T-cell (primary cell): ENCODE results near the gene CELSR3. TPM values are rescaled to one million over a fixed set of nuclear protein-coding genes. Genes with fewer than 3 reads are reported as not detected.

Experiments
- ATAC-seq, 4 experiments: fragments of 200-7000 bp in 3 of 4; fragments of 150-1000 bp in 1 of 4; cut with Tn5 transposase; replicated peaks in 1 of 4; 1 replicate in 3 of 4; 2 replicates in 1 of 4; pipeline ENCODE4 v1.10.0; 2021; ENCODE audit warnings: moderate library complexity in 3 of 4, mild to moderate bottlenecking in 2 of 4, moderate number of reproducible peaks in 1 of 4
- CTCF ChIA-PET, 2 donors: fragments of 300-600 bp; sonication (Branson Sonifier 250); formaldehyde crosslinking; loops; one replicate each; lab custom pipeline; 2022; ENCODE audit warnings: antibody characterized with exemption in 2 of 2; lab: Charles Lee
- POLR2A ChIA-PET, 2 donors: fragments of 300-600 bp; sonication (Branson Sonifier 250); formaldehyde crosslinking; loops; one replicate each; lab custom pipeline; 2022; ENCODE audit warnings: antibody characterized with exemption in 2 of 2; lab: Charles Lee
- DNase-seq, 35 experiments: peaks; one replicate each; pipeline versions ENCODE4 v3.0.0 to v3.0.0-alpha.2; 2013 to 2023
- H3K27ac ChIP-seq: one replicate; pipeline ENCODE4 v1.5.1; 2013; ENCODE audit warnings: low read length
- H3K27me3 ChIP-seq, 2 experiments: replicated peaks in 1 of 2; 1 replicate in 1 of 2; 2 replicates in 1 of 2; pipeline versions ENCODE4 v1.6.1 to v1.7.0; 2013; ENCODE audit warnings: low read length in 1 of 2, mixed read lengths in 1 of 2; ENCODE audit not compliant: control insufficient read depth in 2 of 2, insufficient read depth in 2 of 2; ENCODE audit errors: extremely low read depth in 1 of 2
- H3K36me3 ChIP-seq, 2 donors: 1 replicate in 1 of 2; 2 replicates in 1 of 2; pipeline versions ENCODE4 v1.6.1 to v1.7.0; 2013; ENCODE audit warnings: low read length in 1 of 2; ENCODE audit not compliant: control insufficient read depth in 2 of 2, insufficient read depth in 1 of 2; ENCODE audit errors: extremely low read depth in 1 of 2
- H3K4me1 ChIP-seq, 2 experiments: 1 replicate in 1 of 2; 2 replicates in 1 of 2; pipeline versions ENCODE4 v1.6.1 to v1.7.0; 2013; ENCODE audit warnings: low read length in 2 of 2, mixed read lengths in 1 of 2; ENCODE audit not compliant: insufficient read depth in 2 of 2, control insufficient read depth in 1 of 2; ENCODE audit errors: extremely low read depth in 1 of 2
- H3K4me3 ChIP-seq, 2 donors: 1 replicate in 1 of 2; 2 replicates in 1 of 2; pipeline versions ENCODE4 v1.5.1 to v1.7.0; 2013; ENCODE audit warnings: mild to moderate bottlenecking in 2 of 2, low read length in 1 of 2, moderate library complexity in 1 of 2; ENCODE audit not compliant: control insufficient read depth in 1 of 2; ENCODE audit errors: extremely low read depth in 1 of 2
- H3K9me3 ChIP-seq: 2 replicates; pipeline ENCODE4 v1.7.0; 2013
- H3K27ac Mint-ChIP-seq, 2 donors: one replicate each; pipeline ENCODE4 v1.8.0; 2020 to 2021; ENCODE audit warnings: mild to moderate bottlenecking in 2 of 2, mixed read lengths in 2 of 2
- H3K27me3 Mint-ChIP-seq, 2 donors: one replicate each; pipeline ENCODE4 v1.8.0; 2021 to 2022; ENCODE audit warnings: mixed read lengths in 2 of 2
- H3K36me3 Mint-ChIP-seq: one replicate; pipeline ENCODE4 v1.8.0; 2021; ENCODE audit warnings: mixed read lengths
- H3K4me1 Mint-ChIP-seq, 3 donors: one replicate each; pipeline ENCODE4 v1.8.0; 2020 to 2022; ENCODE audit warnings: mixed read lengths in 3 of 3, mild to moderate bottlenecking in 1 of 3
- H3K4me3 Mint-ChIP-seq, 3 donors: one replicate each; pipeline ENCODE4 v1.8.0; 2020 to 2022; ENCODE audit warnings: mild to moderate bottlenecking in 3 of 3, mixed read lengths in 3 of 3, moderate library complexity in 3 of 3
- H3K9me3 Mint-ChIP-seq, 3 donors: one replicate each; pipeline ENCODE4 v1.8.0; 2020 to 2022; ENCODE audit warnings: mixed read lengths in 3 of 3
- WGBS: methylation state at CpG from one replicate; pipeline ENCODE4 v1.1.5; 2013; ENCODE audit warnings: missing lambda C conversion rate; ENCODE audit not compliant: insufficient coverage; 5-methylcytosine and 5-hydroxymethylcytosine counted together
- total RNA-seq, 35 experiments: library from RNA in 6 of 35; stranded (reverse) in 6 of 35; fragments of 120-200 nt in 1 of 35; gene quantifications; one replicate each; pipeline versions ENCODE4 v1.2.1 to v1.2.4 and lab custom pipeline; 2013 to 2026

CELSR3 gene
- total RNA-seq, 5 donors from 2014 or later (not counting 1 experiment from before 2014, with no cell fraction given), result 5.6 to 7.4 (median 6.2) TPM

DNA sequence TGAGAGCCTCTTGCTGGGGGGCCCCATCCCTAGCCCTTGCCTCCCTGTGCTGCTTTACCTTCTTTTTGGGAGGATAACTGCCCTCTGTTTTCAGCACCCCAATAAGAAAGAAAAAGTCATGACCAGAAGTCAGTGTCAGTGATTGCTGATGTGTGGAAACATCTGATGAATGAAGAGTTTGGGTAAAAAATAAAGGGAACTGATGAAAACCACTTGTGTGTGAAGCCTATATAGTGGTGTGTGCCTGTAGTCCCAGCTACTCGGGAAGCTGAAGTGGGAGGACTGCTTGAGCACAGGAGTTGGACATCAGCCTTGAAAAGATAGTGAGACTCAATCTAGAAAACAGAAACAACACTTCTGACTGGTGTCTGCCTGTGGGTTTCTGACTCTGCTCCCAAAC lies 9.8 kb upstream of the CELSR3 start:
- H3K9me3 Mint-ChIP-seq, result no peaks in the 10 kb centered on the region
- Histone ChIP-seq H3K27me3 (no peaks in the 10 kb centered on the region), H3K4me3 (no peak overlapping the region), H3K4me1 (no peaks in the 10 kb centered on the region), H3K36me3 (no peaks in the 10 kb centered on the region), H3K9me3 (no peaks in the 10 kb centered on the region), H3K27ac (no peak overlapping the region)
- peak overlapping the region in 1 of 2 donors; percentile 44 for H3K27ac Mint-ChIP-seq
- peaks cover 11% of the 10 kb centered on the region for H3K36me3 Mint-ChIP-seq
- H3K4me1 Mint-ChIP-seq, result no peaks in the 10 kb centered on the region
- ChIA-PET POLR2A (interaction anchor here in 1 of 2 donors (0.6 kb wide), 1 partner anchor 51 kb away, joined by 4 read pairs; the partner anchor contains the start of gene TMEM89), CTCF (interaction anchor here in 1 of 2 donors (0.7 kb wide), 1 partner anchor 59 kb away, joined by 6 read pairs; no protein-coding TSS in a partner anchor)
- no peak for DNase-seq
- no peak overlapping the region for H3K4me3 Mint-ChIP-seq
- no peaks in the 10 kb centered on the region for H3K27me3 Mint-ChIP-seq
- no CpG with 5 or more reads among the region's 1 CpG for WGBS
- ATAC-seq, result no peak

DNA sequence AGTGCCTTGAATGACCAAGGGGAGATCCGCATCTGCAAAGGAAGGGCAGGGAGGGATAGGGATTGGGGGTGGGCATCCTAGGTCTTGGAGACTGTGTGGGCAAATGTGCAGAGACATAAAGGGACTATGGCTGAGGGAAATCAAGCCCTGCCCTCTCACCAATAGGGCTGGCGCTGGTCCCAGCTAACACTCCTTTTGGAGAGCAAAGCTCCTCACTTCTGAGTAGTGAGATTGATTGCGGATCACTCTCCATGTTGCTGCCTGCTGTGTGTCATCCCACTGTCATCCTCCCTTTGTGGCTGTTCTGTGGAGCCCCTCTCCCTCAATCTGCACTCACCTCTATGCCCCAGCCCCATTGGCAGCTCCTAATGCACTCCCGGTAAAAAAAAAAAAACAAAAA lies 2.2 kb upstream of the CELSR3 start:
- DNase-seq, result no peak
- peaks cover 0 to 47% of the 10 kb centered on the region in 2 experiments for H3K27me3 ChIP-seq
- ChIA-PET CTCF (interaction anchor here in 1 of 2 donors (0.7 kb wide), 1 partner anchor 49 kb away, joined by 6 read pairs; no protein-coding TSS in a partner anchor), POLR2A (interaction anchor here in 1 of 2 donors (0.5 to 0.6 kb wide), 2 partner anchors 11 to 184 kb away, joined by 3 to 4 read pairs; no protein-coding TSS in a partner anchor)
- no peak overlapping the region for H3K27ac Mint-ChIP-seq
- H3K4me1 Mint-ChIP-seq, result peaks cover 14 to 26% (median 18%) of the 10 kb centered on the region in 3 donors
- no peaks in the 10 kb centered on the region for H3K9me3 ChIP-seq
- H3K4me1 ChIP-seq, result peaks cover 3 to 36% of the 10 kb centered on the region in 2 experiments
- no peak overlapping the region for H3K4me3 ChIP-seq
- H3K36me3 Mint-ChIP-seq, result no peaks in the 10 kb centered on the region
- no peaks in the 10 kb centered on the region for H3K36me3 ChIP-seq
- H3K9me3 Mint-ChIP-seq, result no peaks in the 10 kb centered on the region
- peak overlapping the region in 1 of 3 donors; percentile 20 for H3K4me3 Mint-ChIP-seq
- ATAC-seq, result no peak
- 83% methylated on average over 1 of the region's 4 CpGs for WGBS
- peaks cover 9 to 21% of the 10 kb centered on the region in 2 donors for H3K27me3 Mint-ChIP-seq
- no peak overlapping the region for H3K27ac ChIP-seq

DNA sequence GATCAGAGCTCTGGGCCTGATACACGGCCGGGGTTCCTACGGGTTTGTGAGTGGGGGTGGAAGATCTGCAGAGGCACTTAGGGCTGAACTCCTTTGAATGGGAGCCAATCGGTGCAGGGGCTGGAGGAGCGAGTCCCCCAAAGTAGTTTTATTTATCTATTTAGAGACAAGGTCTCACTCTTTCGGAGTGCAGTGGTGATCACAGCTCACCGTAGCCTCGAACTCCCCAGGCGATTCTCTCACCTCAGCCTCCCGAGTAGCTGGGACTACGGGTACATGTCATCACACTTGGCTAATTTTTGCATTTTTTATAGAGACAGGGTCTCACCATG lies 1.6 kb upstream of the CELSR3 start:
- H3K27me3 ChIP-seq, result peaks cover 2 to 54% of the 10 kb centered on the region in 2 experiments
- no peak overlapping the region for H3K27ac Mint-ChIP-seq
- no peaks in the 10 kb centered on the region for H3K36me3 Mint-ChIP-seq
- H3K9me3 ChIP-seq, result no peaks in the 10 kb centered on the region
- POLR2A ChIA-PET, result interaction anchor here in 1 of 2 donors (0.5 kb wide), 1 partner anchor 11 kb away, joined by 3 read pairs; no protein-coding TSS in a partner anchor
- peaks cover 13 to 22% of the 10 kb centered on the region in 2 donors for H3K27me3 Mint-ChIP-seq
- peaks cover 3 to 36% of the 10 kb centered on the region in 2 experiments for H3K4me1 ChIP-seq
- WGBS, result 88% methylated on average over 6 of the region's 11 CpGs
- peak overlapping the region in 1 of 2 donors; percentile 77 for H3K4me3 ChIP-seq
- no peak for ATAC-seq
- no peak overlapping the region for H3K27ac ChIP-seq
- H3K36me3 ChIP-seq, result no peaks in the 10 kb centered on the region
- H3K4me3 Mint-ChIP-seq, result peak overlapping the region; percentile 68 to 78 (median 78)
- H3K4me1 Mint-ChIP-seq, result peaks cover 14 to 26% (median 18%) of the 10 kb centered on the region in 3 donors
- CTCF ChIA-PET, result no interaction called here
- H3K9me3 Mint-ChIP-seq, result no peaks in the 10 kb centered on the region
- DNase-seq, result no peak

DNA sequence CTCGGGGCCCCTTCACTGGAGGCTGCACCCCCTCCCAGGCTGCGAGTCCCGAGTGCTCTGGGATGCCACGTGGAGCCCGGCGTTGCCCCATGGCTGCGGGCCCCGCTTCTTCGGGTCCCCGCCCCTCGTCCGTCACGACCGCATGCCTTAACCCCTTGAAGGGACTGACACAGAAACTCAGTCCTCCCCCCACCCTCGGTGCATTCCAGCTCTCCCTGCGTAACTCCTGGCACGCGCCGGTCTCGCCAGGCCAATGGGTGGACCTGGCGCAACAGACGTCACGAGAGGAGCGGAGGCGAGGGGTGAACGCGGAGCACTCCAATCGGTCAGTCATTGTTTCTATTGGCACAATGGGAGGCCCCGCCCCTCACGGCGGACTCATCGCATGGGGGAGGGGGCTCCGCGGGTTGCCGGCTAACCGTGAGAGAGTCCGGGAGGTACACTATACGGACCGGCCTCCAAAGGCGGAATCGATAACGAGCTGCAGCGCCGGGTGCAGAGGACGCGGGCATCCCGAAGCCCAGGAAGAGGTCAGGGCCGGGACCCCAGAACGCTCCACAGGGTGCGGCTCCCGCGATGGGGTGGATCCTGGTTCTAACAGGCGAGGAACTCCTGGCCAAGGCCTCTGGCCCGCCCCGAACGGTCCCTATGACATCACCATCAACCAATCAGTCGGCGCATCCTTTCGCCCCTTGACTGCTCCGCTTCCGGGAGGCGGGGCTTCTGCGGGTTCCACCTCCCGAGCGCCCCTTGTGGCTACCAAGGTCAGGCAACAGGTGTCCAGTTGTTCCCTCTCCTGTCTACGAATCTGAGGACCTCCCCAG lies 1.0 kb upstream of the CELSR3 start:
- CTCF ChIA-PET, result no interaction called here
- Mint-ChIP-seq H3K4me3 (peak overlapping the region; percentile 68 to 78 (median 78)), H3K9me3 (no peaks in the 10 kb centered on the region), H3K27me3 (peaks cover 19 to 25% of the 10 kb centered on the region in 2 donors), H3K27ac (peak overlapping the region in 1 of 2 donors; percentile 27), H3K4me1 (peaks cover 14 to 26% (median 18%) of the 10 kb centered on the region in 3 donors), H3K36me3 (no peaks in the 10 kb centered on the region)
- Histone ChIP-seq H3K9me3 (no peaks in the 10 kb centered on the region), H3K27me3 (peaks cover 2 to 58% of the 10 kb centered on the region in 2 experiments), H3K36me3 (no peaks in the 10 kb centered on the region), H3K27ac (peak overlapping the region; percentile 44), H3K4me3 (peak overlapping the region; percentile 66 to 77), H3K4me1 (peaks cover 3 to 36% of the 10 kb centered on the region in 2 experiments)
- DNase-seq (peak; percentile 49 to 90 (median 77)), ATAC-seq (peak; percentile 74 to 84 (median 80))
- POLR2A ChIA-PET, result no interaction called here
- 3% methylated on average over 53 of the region's 66 CpGs for WGBS

DNA sequence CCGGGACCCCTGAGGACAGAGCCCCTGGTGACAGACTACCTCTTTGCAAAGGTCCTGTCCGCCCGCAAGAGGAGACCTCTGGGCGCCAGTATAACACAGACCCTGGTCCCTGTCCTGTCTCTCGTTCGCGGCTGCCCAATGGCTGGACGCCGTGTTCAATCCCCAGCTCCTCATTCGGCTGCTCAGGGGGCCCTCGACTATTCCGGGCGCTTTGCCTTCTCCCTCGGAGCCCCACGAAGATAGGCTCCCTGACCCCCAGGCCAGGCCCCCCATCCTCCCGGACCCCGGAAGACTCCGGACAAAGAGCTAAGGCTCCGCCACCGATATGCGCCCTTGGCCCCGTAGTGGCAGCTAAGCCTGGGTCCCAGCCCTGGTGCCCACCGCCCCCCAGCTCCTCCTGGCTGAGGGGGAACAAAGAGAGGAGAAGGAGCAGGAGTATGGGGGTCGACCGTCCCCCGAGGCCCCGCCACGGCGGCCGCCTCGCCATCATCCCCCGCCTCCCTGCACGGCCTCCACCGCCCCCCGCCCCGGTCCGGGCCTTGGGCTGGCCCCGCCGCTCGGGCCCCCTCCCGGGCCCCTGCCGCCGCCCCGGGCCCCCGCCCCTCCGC lies 437 bp downstream of the CELSR3 start:
- Histone ChIP-seq H3K27ac (no peak overlapping the region), H3K4me1 (peaks cover 3 to 40% of the 10 kb centered on the region in 2 experiments), H3K9me3 (no peaks in the 10 kb centered on the region), H3K4me3 (peak overlapping the region in 1 of 2 donors; percentile 42), H3K27me3 (peaks cover 2 to 62% of the 10 kb centered on the region in 2 experiments), H3K36me3 (no peaks in the 10 kb centered on the region)
- ChIA-PET POLR2A (no interaction called here), CTCF (no interaction called here)
- peaks cover 20 to 26% of the 10 kb centered on the region in 2 donors for H3K27me3 Mint-ChIP-seq
- H3K4me1 Mint-ChIP-seq, result peaks cover 14 to 31% (median 18%) of the 10 kb centered on the region in 3 donors
- DNase-seq (no peak), ATAC-seq (no peak)
- H3K36me3 Mint-ChIP-seq, result no peaks in the 10 kb centered on the region
- H3K9me3 Mint-ChIP-seq, result no peaks in the 10 kb centered on the region
- no peak overlapping the region for H3K27ac Mint-ChIP-seq
- H3K4me3 Mint-ChIP-seq, result peak overlapping the region in 1 of 3 donors; percentile 78
- WGBS, result 8% methylated on average over 23 of the region's 46 CpGs
